ENCODE data around the gene NBL1. TPM values are rescaled to one million over a fixed set of nuclear protein-coding genes. Genes with fewer than 3 reads are reported as not detected.

The NBL1 gene
- total and polyA plus RNA-seq, 2 donors (not counting 1 experiment from before 2014, with no cell fraction given): 59.3 to 103 TPM

DNA sequence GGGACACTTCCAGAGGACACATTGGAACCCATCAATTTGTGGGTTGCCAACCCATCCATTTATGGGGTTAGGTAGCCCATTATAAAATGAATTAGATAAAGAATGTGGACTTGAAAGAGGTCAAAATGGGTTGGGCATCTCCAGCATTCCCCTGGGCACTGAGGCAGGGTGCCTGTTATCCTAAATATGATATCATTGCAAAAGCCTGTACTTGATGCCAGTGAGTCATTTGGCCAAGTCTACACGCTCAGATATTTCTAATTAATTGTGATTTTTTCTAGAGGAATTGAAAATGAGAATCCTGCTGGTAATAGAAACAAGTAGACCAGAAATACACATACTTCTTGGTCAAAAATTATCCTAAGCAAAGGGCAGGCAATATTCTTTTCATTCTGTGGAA lies 21.9 kb upstream of the NBL1 start:
- peak; percentile 39 to 72 for DNase-seq (ENCODE audit: low read depth in 2 of 2)
- no peak overlapping the region for H3K4me2 ChIP-seq (ENCODE audit: extremely low read depth, insufficient read depth, low read length)
- no peak overlapping the region for H3K9ac ChIP-seq (ENCODE audit: insufficient read depth, low read length)
- H3K27ac ChIP-seq (ENCODE audit: insufficient read depth, low read length): no peak overlapping the region
- no peak overlapping the region for H3K4me3 ChIP-seq (replicated peaks in 1 of 4; ENCODE audit: control extremely low read depth in 1 of 4, insufficient read depth in 1 of 4, low read depth in 3 of 4, low read length in 4 of 4)
- no peak for TF ChIP-seq CTCF (conservative IDR thresholded peaks at IDR 0.05 in 1 of 2, IDR thresholded peaks at IDR 0.05 in 1 of 2; ENCODE audit: low read depth in 1 of 2, low read length in 2 of 2)
- H3K9me3 ChIP-seq (ENCODE audit: control insufficient read depth, insufficient read depth, low read depth, low read length): no peaks in the 10 kb centered on the region
- peaks cover 12% of the 10 kb centered on the region for H3K79me2 ChIP-seq (ENCODE audit: control insufficient read depth, insufficient read depth, low read length)
- peaks cover 8% of the 10 kb centered on the region for H3K4me1 ChIP-seq (ENCODE audit: control insufficient read depth, extremely low read depth, insufficient read depth, low read length)
- H4K20me1 ChIP-seq (ENCODE audit: control insufficient read depth, extremely low read depth, insufficient read depth, low read length): no peaks in the 10 kb centered on the region
- no peaks in the 10 kb centered on the region for H3K27me3 ChIP-seq (ENCODE audit: control insufficient read depth, insufficient read depth, low read length)
- peaks cover 10% of the 10 kb centered on the region for H3K36me3 ChIP-seq (ENCODE audit: control insufficient read depth, insufficient read depth, low read length)
- no peak overlapping the region for H2AFZ ChIP-seq (ENCODE audit: low read length)

- H3K79me2 ChIP-seq (ENCODE audit: control insufficient read depth, insufficient read depth, low read length): peaks cover 7% of the 10 kb centered on the region
- no peaks in the 10 kb centered on the region for H3K9me3 ChIP-seq (ENCODE audit: control insufficient read depth, insufficient read depth, low read depth, low read length)
- no peak overlapping the region for H2AFZ ChIP-seq (ENCODE audit: low read length)
- DNase-seq (ENCODE audit: low read depth in 2 of 2): peak in 1 of 2 donors; percentile 34
- H3K4me3 ChIP-seq (replicated peaks in 1 of 4; ENCODE audit: control extremely low read depth in 1 of 4, insufficient read depth in 1 of 4, low read depth in 3 of 4, low read length in 4 of 4): no peak overlapping the region
- H3K9ac ChIP-seq (ENCODE audit: insufficient read depth, low read length): no peak overlapping the region
- no peak overlapping the region for H3K27ac ChIP-seq (ENCODE audit: insufficient read depth, low read length)
- H3K27me3 ChIP-seq (ENCODE audit: control insufficient read depth, insufficient read depth, low read length): no peaks in the 10 kb centered on the region
- no peak overlapping the region for H3K4me2 ChIP-seq (ENCODE audit: extremely low read depth, insufficient read depth, low read length)
- H3K4me1 ChIP-seq (ENCODE audit: control insufficient read depth, extremely low read depth, insufficient read depth, low read length): peaks cover 8% of the 10 kb centered on the region
- TF ChIP-seq EZH2 (IDR thresholded peaks at IDR 0.05; ENCODE audit: low read length, missing control alignments) (no peak), CTCF (conservative IDR thresholded peaks at IDR 0.05 in 1 of 2, IDR thresholded peaks at IDR 0.05 in 1 of 2; ENCODE audit: low read depth in 1 of 2, low read length in 2 of 2) (no peak)
- H4K20me1 ChIP-seq (ENCODE audit: control insufficient read depth, extremely low read depth, insufficient read depth, low read length): no peaks in the 10 kb centered on the region
- H3K36me3 ChIP-seq (ENCODE audit: control insufficient read depth, insufficient read depth, low read length): peaks cover 12% of the 10 kb centered on the region
Observed at GRCh38 chr1:19623523-19623922, 20.6 kb upstream of the NBL1 start.

GRCh38 chr1:19625291-19625937 lies 18.7 kb upstream of the NBL1 start:
- no peak overlapping the region for H3K9ac ChIP-seq (ENCODE audit: insufficient read depth, low read length)
- no peak overlapping the region for H3K4me2 ChIP-seq (ENCODE audit: extremely low read depth, insufficient read depth, low read length)
- no peaks in the 10 kb centered on the region for H4K20me1 ChIP-seq (ENCODE audit: control insufficient read depth, extremely low read depth, insufficient read depth, low read length)
- H3K4me1 ChIP-seq (ENCODE audit: control insufficient read depth, extremely low read depth, insufficient read depth, low read length): peaks cover 5% of the 10 kb centered on the region
- no peak overlapping the region for H3K27ac ChIP-seq (ENCODE audit: insufficient read depth, low read length)
- H3K79me2 ChIP-seq (ENCODE audit: control insufficient read depth, insufficient read depth, low read length): peaks cover 2% of the 10 kb centered on the region
- H3K4me3 ChIP-seq (replicated peaks in 1 of 4; ENCODE audit: control extremely low read depth in 1 of 4, insufficient read depth in 1 of 4, low read depth in 3 of 4, low read length in 4 of 4): no peak overlapping the region
- H3K9me3 ChIP-seq (ENCODE audit: control insufficient read depth, insufficient read depth, low read depth, low read length): no peaks in the 10 kb centered on the region
- TF ChIP-seq EZH2 (IDR thresholded peaks at IDR 0.05; ENCODE audit: low read length, missing control alignments): no peak
- TF ChIP-seq CTCF (conservative IDR thresholded peaks at IDR 0.05 in 1 of 2, IDR thresholded peaks at IDR 0.05 in 1 of 2; ENCODE audit: low read depth in 1 of 2, low read length in 2 of 2): no peak
- DNase-seq (ENCODE audit: low read depth in 2 of 2): no peak
- H3K27me3 ChIP-seq (ENCODE audit: control insufficient read depth, insufficient read depth, low read length): no peaks in the 10 kb centered on the region
- peaks cover 12% of the 10 kb centered on the region for H3K36me3 ChIP-seq (ENCODE audit: control insufficient read depth, insufficient read depth, low read length)
- H2AFZ ChIP-seq (ENCODE audit: low read length): no peak overlapping the region

Measured in fibroblast of lung (primary cell).